SK-N-SH treated with all-trans-retinoic acid at 6 μM for 48 hours (cell line): ENCODE data around the gene MTMR8.

Experiments used
- ATAC-seq: fragments of 200-7000 bp; cut with Tn5 transposase; 3 replicates; pipeline ENCODE4 v1.9.1; 2020; ENCODE audit warnings: mild to moderate bottlenecking, moderate library complexity
- BACH2 ChIP-seq: fragments of 250-450 bp; sonication (Bioruptor Pico); IDR thresholded peaks from 2 replicates; pipeline ENCODE4 v1.9.0; 2021; ENCODE audit warnings: mild to moderate bottlenecking, borderline replicate concordance
- CSDC2 ChIP-seq: fragments of 250-450 bp; sonication (Bioruptor Pico); IDR thresholded peaks from 2 replicates; pipeline ENCODE4 v1.5.0; 2020; ENCODE audit warnings: mild to moderate bottlenecking, moderate library complexity
- GLIS3 ChIP-seq: fragments of 250-450 bp; sonication (Bioruptor Pico); IDR thresholded peaks from 2 replicates; pipeline ENCODE4 v1.5.0; 2020; ENCODE audit warnings: mild to moderate bottlenecking, moderate library complexity
- ISL1 ChIP-seq: fragments of 250-450 bp; sonication (Bioruptor Pico); IDR thresholded peaks from 2 replicates; pipeline ENCODE4 v2.1.2; 2022; ENCODE audit warnings: mild to moderate bottlenecking, moderate library complexity
- OSR1 ChIP-seq: fragments of 250-450 bp; sonication (Bioruptor Pico); IDR thresholded peaks from 2 replicates; pipeline ENCODE4 v1.8.0; 2022; ENCODE audit warnings: moderate library complexity, mild to moderate bottlenecking, inconsistent platforms
- PPARA ChIP-seq: fragments of 250-450 bp; sonication (Bioruptor Pico); IDR thresholded peaks from 2 replicates; pipeline ENCODE4 v1.5.0; 2020; ENCODE audit warnings: mild to moderate bottlenecking, borderline replicate concordance
- RARB ChIP-seq: fragments of 250-450 bp; sonication (Bioruptor Pico); IDR thresholded peaks from 2 replicates; pipeline ENCODE4 v1.8.0; 2021; ENCODE audit warnings: mild to moderate bottlenecking, moderate library complexity
- SNAI2 ChIP-seq: fragments of 250-450 bp; sonication (Bioruptor Pico); IDR thresholded peaks from 2 replicates; pipeline ENCODE4 v1.5.0; 2020; ENCODE audit warnings: mild to moderate bottlenecking, moderate library complexity
- TCF4 ChIP-seq: fragments of 250-450 bp; sonication (Bioruptor Pico); IDR thresholded peaks from 2 replicates; pipeline ENCODE4 v1.8.0; 2021; ENCODE audit warnings: mild to moderate bottlenecking, moderate library complexity, borderline replicate concordance
- ZC3H10 ChIP-seq: fragments of 250-450 bp; sonication (Bioruptor Pico); IDR thresholded peaks from 2 replicates; pipeline ENCODE4 v1.5.1; 2021; ENCODE audit warnings: mild to moderate bottlenecking, moderate library complexity
- ZFP3 ChIP-seq: fragments of 250-450 bp; sonication (Bioruptor Pico); IDR thresholded peaks from 2 replicates; pipeline ENCODE4 v1.5.0; 2020; ENCODE audit warnings: mild to moderate bottlenecking, moderate library complexity
- ZFP30 ChIP-seq: fragments of 450-650 bp; formaldehyde crosslinking; IDR thresholded peaks from 2 replicates; pipeline ENCODE4 v1.5.0; 2022; ENCODE audit warnings: mild to moderate bottlenecking, moderate library complexity
- ZNF565 ChIP-seq: fragments of 450-650 bp; formaldehyde crosslinking; conservative IDR thresholded peaks from 2 replicates; pipeline ENCODE4 v1.5.0; 2020; ENCODE audit warnings: low read depth, mild to moderate bottlenecking, moderate library complexity
- ZNF70 ChIP-seq: fragments of 450-650 bp; formaldehyde crosslinking; IDR thresholded peaks from 2 replicates; pipeline ENCODE4 v1.5.0; 2020; ENCODE audit warnings: mild to moderate bottlenecking, moderate library complexity
- ZNF8 ChIP-seq: fragments of 450-650 bp; formaldehyde crosslinking; IDR thresholded peaks from 2 replicates; pipeline ENCODE4 v1.5.0; 2020; ENCODE audit warnings: mild to moderate bottlenecking, moderate library complexity
- TF ChIP-seq, protein P1 (sequence below): fragments of 250-450 bp; sonication (Bioruptor Pico); IDR thresholded peaks from 2 replicates; pipeline ENCODE4 v1.5.1; 2021; ENCODE audit warnings: mild to moderate bottlenecking, moderate library complexity
- TF ChIP-seq, protein P2 (sequence below): fragments of 250-450 bp; sonication (Bioruptor Pico); IDR thresholded peaks from 2 replicates; pipeline ENCODE4 v1.5.1; 2020; ENCODE audit warnings: low read depth, mild to moderate bottlenecking, moderate library complexity
- TF ChIP-seq, protein P3 (sequence below): fragments of 250-450 bp; sonication (Bioruptor Pico); IDR thresholded peaks from 2 replicates; pipeline ENCODE4 v1.8.0; 2020; ENCODE audit warnings: mild to moderate bottlenecking, moderate library complexity, borderline replicate concordance
- TF ChIP-seq, protein P4 (sequence below): fragments of 250-450 bp; sonication (Bioruptor Pico); IDR thresholded peaks from 2 replicates; pipeline ENCODE4 v1.8.0; 2021; ENCODE audit warnings: low read depth, mild to moderate bottlenecking, moderate library complexity, borderline replicate concordance
- TF ChIP-seq, protein P5 (sequence below): fragments of 250-450 bp; sonication (Bioruptor Pico); IDR thresholded peaks from 2 replicates; pipeline ENCODE4 v1.5.0; 2020; ENCODE audit warnings: mild to moderate bottlenecking, moderate library complexity

MTMR8 gene

DNA sequence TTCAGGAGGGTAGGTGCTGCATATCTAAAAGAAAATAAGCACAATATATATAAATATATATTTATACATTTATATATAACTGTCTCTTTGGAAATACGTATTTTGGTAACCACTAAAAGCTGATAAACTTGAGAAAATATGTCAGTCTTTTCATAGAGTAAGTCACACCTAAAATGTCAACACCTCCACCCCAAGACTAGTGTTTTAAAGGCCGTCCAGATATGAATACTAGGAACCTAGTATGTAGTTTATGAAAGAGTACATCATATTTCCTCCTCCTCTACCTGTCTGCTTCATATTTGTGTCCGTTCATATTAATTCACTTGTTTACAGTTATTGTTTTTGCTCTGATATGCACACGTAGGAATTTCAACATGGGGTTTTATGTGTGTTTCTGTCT is 45.2 kb downstream of the MTMR8 start:
- no peak for ATAC-seq
- TF ChIP-seq SNAI2 (no peak), ISL1 (CRISPR knock-in tag) (no peak), ZC3H10 (CRISPR knock-in tag) (no peak), ZFP30 (CRISPR knock-in tag) (no peak), ZNF565 (CRISPR knock-in tag) (no peak), ZNF70 (no peak)
- TF ChIP-seq, protein P1, sequence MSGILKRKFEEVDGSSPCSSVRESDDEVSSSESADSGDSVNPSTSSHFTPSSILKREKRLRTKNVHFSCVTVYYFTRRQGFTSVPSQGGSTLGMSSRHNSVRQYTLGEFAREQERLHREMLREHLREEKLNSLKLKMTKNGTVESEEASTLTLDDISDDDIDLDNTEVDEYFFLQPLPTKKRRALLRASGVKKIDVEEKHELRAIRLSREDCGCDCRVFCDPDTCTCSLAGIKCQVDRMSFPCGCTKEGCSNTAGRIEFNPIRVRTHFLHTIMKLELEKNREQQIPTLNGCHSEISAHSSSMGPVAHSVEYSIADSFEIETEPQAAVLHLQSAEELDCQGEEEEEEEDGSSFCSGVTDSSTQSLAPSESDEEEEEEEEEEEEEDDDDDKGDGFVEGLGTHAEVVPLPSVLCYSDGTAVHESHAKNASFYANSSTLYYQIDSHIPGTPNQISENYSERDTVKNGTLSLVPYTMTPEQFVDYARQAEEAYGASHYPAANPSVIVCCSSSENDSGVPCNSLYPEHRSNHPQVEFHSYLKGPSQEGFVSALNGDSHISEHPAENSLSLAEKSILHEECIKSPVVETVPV (CRISPR knock-in tag) = no peak
- TF ChIP-seq, protein P2, sequence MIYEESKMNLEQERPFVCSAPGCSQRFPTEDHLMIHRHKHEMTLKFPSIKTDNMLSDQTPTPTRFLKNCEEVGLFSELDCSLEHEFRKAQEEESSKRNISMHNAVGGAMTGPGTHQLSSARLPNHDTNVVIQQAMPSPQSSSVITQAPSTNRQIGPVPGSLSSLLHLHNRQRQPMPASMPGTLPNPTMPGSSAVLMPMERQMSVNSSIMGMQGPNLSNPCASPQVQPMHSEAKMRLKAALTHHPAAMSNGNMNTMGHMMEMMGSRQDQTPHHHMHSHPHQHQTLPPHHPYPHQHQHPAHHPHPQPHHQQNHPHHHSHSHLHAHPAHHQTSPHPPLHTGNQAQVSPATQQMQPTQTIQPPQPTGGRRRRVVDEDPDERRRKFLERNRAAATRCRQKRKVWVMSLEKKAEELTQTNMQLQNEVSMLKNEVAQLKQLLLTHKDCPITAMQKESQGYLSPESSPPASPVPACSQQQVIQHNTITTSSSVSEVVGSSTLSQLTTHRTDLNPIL (CRISPR knock-in tag) = no peak
- TF ChIP-seq, all 23 proteins: peak for 0

DNA sequence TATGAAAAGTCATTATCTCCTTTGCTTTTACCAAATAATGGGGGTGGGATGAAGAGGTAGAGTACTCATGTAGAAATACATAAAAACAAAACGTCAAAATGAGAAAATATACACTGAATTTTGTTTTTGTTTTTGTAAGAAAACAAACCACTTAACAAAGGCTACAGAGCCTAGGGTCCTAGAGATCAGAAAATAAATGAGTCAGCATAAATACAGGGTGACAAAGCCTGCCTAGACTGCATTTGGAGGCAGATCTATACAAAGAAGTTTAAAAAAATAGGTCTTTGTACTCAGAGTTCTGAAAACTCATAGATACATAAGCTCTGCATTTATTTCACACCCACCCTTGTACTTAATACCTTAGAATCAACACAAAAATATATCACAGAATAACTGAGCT is 52.4 kb downstream of the MTMR8 start:
- TF ChIP-seq CSDC2 (CRISPR knock-in tag) = no peak
- no peak for TF ChIP-seq GLIS3 (CRISPR knock-in tag)
- no peak for TF ChIP-seq ZFP3 (CRISPR knock-in tag)
- no peak for TF ChIP-seq PPARA (CRISPR knock-in tag)
- no peak for TF ChIP-seq OSR1
- no peak for TF ChIP-seq ZFP30 (CRISPR knock-in tag)
- no peak for TF ChIP-seq RARB (CRISPR knock-in tag)
- TF ChIP-seq ZNF8 (CRISPR knock-in tag) = no peak
- TF ChIP-seq, protein P3, sequence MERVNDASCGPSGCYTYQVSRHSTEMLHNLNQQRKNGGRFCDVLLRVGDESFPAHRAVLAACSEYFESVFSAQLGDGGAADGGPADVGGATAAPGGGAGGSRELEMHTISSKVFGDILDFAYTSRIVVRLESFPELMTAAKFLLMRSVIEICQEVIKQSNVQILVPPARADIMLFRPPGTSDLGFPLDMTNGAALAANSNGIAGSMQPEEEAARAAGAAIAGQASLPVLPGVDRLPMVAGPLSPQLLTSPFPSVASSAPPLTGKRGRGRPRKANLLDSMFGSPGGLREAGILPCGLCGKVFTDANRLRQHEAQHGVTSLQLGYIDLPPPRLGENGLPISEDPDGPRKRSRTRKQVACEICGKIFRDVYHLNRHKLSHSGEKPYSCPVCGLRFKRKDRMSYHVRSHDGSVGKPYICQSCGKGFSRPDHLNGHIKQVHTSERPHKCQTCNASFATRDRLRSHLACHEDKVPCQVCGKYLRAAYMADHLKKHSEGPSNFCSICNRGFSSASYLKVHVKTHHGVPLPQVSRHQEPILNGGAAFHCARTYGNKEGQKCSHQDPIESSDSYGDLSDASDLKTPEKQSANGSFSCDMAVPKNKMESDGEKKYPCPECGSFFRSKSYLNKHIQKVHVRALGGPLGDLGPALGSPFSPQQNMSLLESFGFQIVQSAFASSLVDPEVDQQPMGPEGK (CRISPR knock-in tag) = no peak
- TF ChIP-seq, protein P4, sequence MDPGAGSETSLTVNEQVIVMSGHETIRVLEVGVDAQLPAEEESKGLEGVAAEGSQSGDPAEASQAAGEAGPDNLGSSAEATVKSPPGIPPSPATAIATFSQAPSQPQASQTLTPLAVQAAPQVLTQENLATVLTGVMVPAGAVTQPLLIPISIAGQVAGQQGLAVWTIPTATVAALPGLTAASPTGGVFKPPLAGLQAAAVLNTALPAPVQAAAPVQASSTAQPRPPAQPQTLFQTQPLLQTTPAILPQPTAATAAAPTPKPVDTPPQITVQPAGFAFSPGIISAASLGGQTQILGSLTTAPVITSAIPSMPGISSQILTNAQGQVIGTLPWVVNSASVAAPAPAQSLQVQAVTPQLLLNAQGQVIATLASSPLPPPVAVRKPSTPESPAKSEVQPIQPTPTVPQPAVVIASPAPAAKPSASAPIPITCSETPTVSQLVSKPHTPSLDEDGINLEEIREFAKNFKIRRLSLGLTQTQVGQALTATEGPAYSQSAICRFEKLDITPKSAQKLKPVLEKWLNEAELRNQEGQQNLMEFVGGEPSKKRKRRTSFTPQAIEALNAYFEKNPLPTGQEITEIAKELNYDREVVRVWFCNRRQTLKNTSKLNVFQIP (CRISPR knock-in tag) = no peak
- TF ChIP-seq, protein P2 (CRISPR knock-in tag) = no peak
- TF ChIP-seq, protein P5, sequence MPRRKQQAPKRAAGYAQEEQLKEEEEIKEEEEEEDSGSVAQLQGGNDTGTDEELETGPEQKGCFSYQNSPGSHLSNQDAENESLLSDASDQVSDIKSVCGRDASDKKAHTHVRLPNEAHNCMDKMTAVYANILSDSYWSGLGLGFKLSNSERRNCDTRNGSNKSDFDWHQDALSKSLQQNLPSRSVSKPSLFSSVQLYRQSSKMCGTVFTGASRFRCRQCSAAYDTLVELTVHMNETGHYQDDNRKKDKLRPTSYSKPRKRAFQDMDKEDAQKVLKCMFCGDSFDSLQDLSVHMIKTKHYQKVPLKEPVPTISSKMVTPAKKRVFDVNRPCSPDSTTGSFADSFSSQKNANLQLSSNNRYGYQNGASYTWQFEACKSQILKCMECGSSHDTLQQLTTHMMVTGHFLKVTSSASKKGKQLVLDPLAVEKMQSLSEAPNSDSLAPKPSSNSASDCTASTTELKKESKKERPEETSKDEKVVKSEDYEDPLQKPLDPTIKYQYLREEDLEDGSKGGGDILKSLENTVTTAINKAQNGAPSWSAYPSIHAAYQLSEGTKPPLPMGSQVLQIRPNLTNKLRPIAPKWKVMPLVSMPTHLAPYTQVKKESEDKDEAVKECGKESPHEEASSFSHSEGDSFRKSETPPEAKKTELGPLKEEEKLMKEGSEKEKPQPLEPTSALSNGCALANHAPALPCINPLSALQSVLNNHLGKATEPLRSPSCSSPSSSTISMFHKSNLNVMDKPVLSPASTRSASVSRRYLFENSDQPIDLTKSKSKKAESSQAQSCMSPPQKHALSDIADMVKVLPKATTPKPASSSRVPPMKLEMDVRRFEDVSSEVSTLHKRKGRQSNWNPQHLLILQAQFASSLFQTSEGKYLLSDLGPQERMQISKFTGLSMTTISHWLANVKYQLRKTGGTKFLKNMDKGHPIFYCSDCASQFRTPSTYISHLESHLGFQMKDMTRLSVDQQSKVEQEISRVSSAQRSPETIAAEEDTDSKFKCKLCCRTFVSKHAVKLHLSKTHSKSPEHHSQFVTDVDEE (CRISPR knock-in tag) = no peak
- ATAC-seq = no peak

DNA sequence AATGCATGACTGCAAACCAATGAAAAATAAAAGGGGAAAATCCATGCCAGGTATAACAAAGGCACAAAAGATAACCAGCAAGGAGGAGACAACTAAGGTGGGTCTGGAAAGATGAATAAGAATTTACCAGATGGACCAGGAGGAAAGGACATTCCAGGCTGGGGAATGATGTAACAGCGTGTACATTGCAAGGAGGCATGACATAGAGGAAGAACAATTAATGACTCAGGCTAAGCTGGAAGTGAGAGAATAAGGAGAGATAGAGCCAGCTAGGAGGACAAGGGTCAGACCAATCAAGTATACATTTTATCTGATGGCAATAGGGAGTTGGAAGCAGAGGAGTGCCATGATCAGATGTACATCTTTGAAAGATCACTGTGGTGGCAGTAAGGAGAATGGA is 57.0 kb downstream of the MTMR8 start:
- no peak for ATAC-seq
- no peak for TF ChIP-seq ZNF565 (CRISPR knock-in tag)
- TF ChIP-seq ZFP3 (CRISPR knock-in tag) = no peak
- TF ChIP-seq, protein P3 (CRISPR knock-in tag) = no peak
- TF ChIP-seq, protein P4 (CRISPR knock-in tag) = no peak
- TF ChIP-seq, protein P2 (CRISPR knock-in tag) = no peak
- no peak for TF ChIP-seq PPARA (CRISPR knock-in tag)
- TF ChIP-seq ISL1 (CRISPR knock-in tag) = no peak
- no peak for TF ChIP-seq SNAI2
- TF ChIP-seq ZNF8 (CRISPR knock-in tag) = no peak
- TF ChIP-seq TCF4 (CRISPR knock-in tag) = no peak
- no peak for TF ChIP-seq BACH2 (CRISPR knock-in tag)
- no peak for TF ChIP-seq ZFP30 (CRISPR knock-in tag)
